Spinal cord (tissue), 10 donors: ENCODE data around the gene COL8A1. TPM values are rescaled to one million over a fixed set of nuclear protein-coding genes. Genes with fewer than 3 reads are reported as not detected.
A peak's percentile ranks its signal among the peaks of the same experiment; 100 is the strongest.

Experiments
- DNase-seq, 6 donors: peaks; one replicate each; pipeline versions ENCODE4 v3.0.0 to v3.0.0-alpha.2; 2013 to 2015; ENCODE audit warnings: low spot score in 6 of 6, low read depth in 4 of 6
- H3K27ac ChIP-seq: one replicate; pipeline ENCODE4 v1.5.1; 2013; ENCODE audit warnings: low read depth, low read length, control low read depth
- H3K27me3 ChIP-seq: one replicate; pipeline ENCODE4 v1.6.1; 2013; ENCODE audit warnings: low read length; ENCODE audit not compliant: control insufficient read depth, insufficient read depth
- H3K36me3 ChIP-seq: one replicate; pipeline ENCODE4 v1.6.1; 2013; ENCODE audit warnings: low read length; ENCODE audit not compliant: control insufficient read depth, insufficient read depth
- H3K4me1 ChIP-seq: one replicate; pipeline ENCODE4 v1.6.1; 2013; ENCODE audit warnings: low read length; ENCODE audit not compliant: control insufficient read depth, insufficient read depth
- H3K4me3 ChIP-seq: one replicate; pipeline ENCODE4 v1.5.1; 2013; ENCODE audit warnings: low read depth, low read length, control low read depth
- H3K9me3 ChIP-seq: one replicate; pipeline ENCODE4 v1.6.1; 2013; ENCODE audit warnings: low read length; ENCODE audit not compliant: control insufficient read depth, insufficient read depth
- WGBS: methylation state at CpG from one replicate; pipeline ENCODE4 v1.1.5; 2013; ENCODE audit warnings: missing lambda C conversion rate; ENCODE audit not compliant: insufficient coverage; 5-methylcytosine and 5-hydroxymethylcytosine counted together
- polyA plus RNA-seq, 2 donors: library from polyadenylated mRNA; unstranded; fragments of 120-200 nt; gene quantifications; one replicate each; pipeline ENCODE4 v1.2.1, GENCODE V29; 2013; ENCODE audit not compliant: insufficient read length in 2 of 2
- total RNA-seq, 2 donors: library from RNA; depleted of rRNA in 1 of 2; stranded (reverse); fragments of 120-200 nt in 1 of 2; fragments of >200 nt in 1 of 2; gene quantifications; one replicate each; pipeline versions ENCODE4 v1.2.3 to v1.2.4, GENCODE V29; 2013 to 2014
- donor health status: healthy.

The COL8A1 gene
- total and polyA plus RNA-seq, 4 donors = 3.4 to 200 (median 110) TPM

GRCh38 chr3:99711351-99711750, 73.0 kb downstream of the COL8A1 start:
- no peaks in the 10 kb centered on the region for H3K9me3 ChIP-seq
- H3K4me3 ChIP-seq = no peak overlapping the region
- WGBS = 42% methylated on average over 2 of the region's 4 CpGs
- no peak for DNase-seq
- H3K27me3 ChIP-seq = no peaks in the 10 kb centered on the region
- H3K4me1 ChIP-seq = no peaks in the 10 kb centered on the region
- H3K36me3 ChIP-seq = no peaks in the 10 kb centered on the region
- no peak overlapping the region for H3K27ac ChIP-seq

- WGBS = 37% methylated on average over 3 of the region's 5 CpGs
- no peaks in the 10 kb centered on the region for H3K36me3 ChIP-seq
- no peaks in the 10 kb centered on the region for H3K9me3 ChIP-seq
- DNase-seq = peak in 1 of 6 donors; percentile 17
- H3K4me1 ChIP-seq = no peaks in the 10 kb centered on the region
- no peak overlapping the region for H3K4me3 ChIP-seq
- no peak overlapping the region for H3K27ac ChIP-seq
- H3K27me3 ChIP-seq = no peaks in the 10 kb centered on the region
These were observed 74.0 kb downstream of the COL8A1 start for GRCh38 chr3:99712291-99712954.

GRCh38 chr3:99713440-99713839, 75.0 kb downstream of the COL8A1 start:
- no peaks in the 10 kb centered on the region for H3K27me3 ChIP-seq
- no peak overlapping the region for H3K4me3 ChIP-seq
- no peaks in the 10 kb centered on the region for H3K36me3 ChIP-seq
- WGBS = 74% methylated on average over 2 of the region's 5 CpGs
- H3K27ac ChIP-seq = no peak overlapping the region
- no peaks in the 10 kb centered on the region for H3K4me1 ChIP-seq
- no peak for DNase-seq
- no peaks in the 10 kb centered on the region for H3K9me3 ChIP-seq

GRCh38 chr3:99714146-99714545, 75.8 kb downstream of the COL8A1 start:
- no CpG with 5 or more reads among the region's 1 CpG for WGBS
- peak in 1 of 6 donors; percentile 23 for DNase-seq
- Histone ChIP-seq H3K4me3 (no peak overlapping the region), H3K9me3 (no peaks in the 10 kb centered on the region), H3K4me1 (no peaks in the 10 kb centered on the region), H3K27me3 (no peaks in the 10 kb centered on the region), H3K27ac (no peak overlapping the region), H3K36me3 (no peaks in the 10 kb centered on the region)

- no peaks in the 10 kb centered on the region for H3K27me3 ChIP-seq
- H3K36me3 ChIP-seq = no peaks in the 10 kb centered on the region
- H3K4me3 ChIP-seq = no peak overlapping the region
- no peak for DNase-seq
- H3K9me3 ChIP-seq = no peaks in the 10 kb centered on the region
- no peaks in the 10 kb centered on the region for H3K4me1 ChIP-seq
- WGBS = no CpG with 5 or more reads among the region's 2 CpGs
- no peak overlapping the region for H3K27ac ChIP-seq
These were observed 76.2 kb downstream of the COL8A1 start for GRCh38 chr3:99714575-99714974.

GRCh38 chr3:99716463-99716995, 78.1 kb downstream of the COL8A1 start:
- H3K9me3 ChIP-seq = no peaks in the 10 kb centered on the region
- H3K4me3 ChIP-seq = no peak overlapping the region
- WGBS = 51% methylated on average over 2 of the region's 3 CpGs
- H3K4me1 ChIP-seq = peaks cover 3% of the 10 kb centered on the region
- no peaks in the 10 kb centered on the region for H3K36me3 ChIP-seq
- no peaks in the 10 kb centered on the region for H3K27me3 ChIP-seq
- H3K27ac ChIP-seq = no peak overlapping the region
- no peak for DNase-seq

- Histone ChIP-seq H3K36me3 (no peaks in the 10 kb centered on the region), H3K4me3 (no peak overlapping the region), H3K4me1 (peaks cover 3% of the 10 kb centered on the region), H3K27me3 (no peaks in the 10 kb centered on the region), H3K27ac (no peak overlapping the region), H3K9me3 (no peaks in the 10 kb centered on the region)
- WGBS = 40% methylated on average over 2 of the region's 8 CpGs
- DNase-seq = peak in 2 of 6 donors; percentile 18 to 41
These were observed 82.7 kb downstream of the COL8A1 start for GRCh38 chr3:99720985-99721632.

GRCh38 chr3:99721633-99722007, 83.2 kb downstream of the COL8A1 start:
- Histone ChIP-seq H3K4me1 (peaks cover 3% of the 10 kb centered on the region), H3K27ac (no peak overlapping the region), H3K27me3 (no peaks in the 10 kb centered on the region), H3K36me3 (no peaks in the 10 kb centered on the region), H3K4me3 (no peak overlapping the region), H3K9me3 (no peaks in the 10 kb centered on the region)
- 15% methylated on average over 2 of the region's 2 CpGs for WGBS
- DNase-seq = peak in 1 of 6 donors; percentile 14

GRCh38 chr3:99724276-99724675, 85.9 kb downstream of the COL8A1 start:
- Histone ChIP-seq H3K4me1 (peaks cover 3% of the 10 kb centered on the region), H3K27me3 (no peaks in the 10 kb centered on the region), H3K9me3 (no peaks in the 10 kb centered on the region), H3K27ac (no peak overlapping the region), H3K4me3 (no peak overlapping the region), H3K36me3 (no peaks in the 10 kb centered on the region)
- DNase-seq = no peak
- 75% methylated on average over 1 of the region's 1 CpG for WGBS

GRCh38 chr3:99730870-99731269, 92.5 kb downstream of the COL8A1 start:
- Histone ChIP-seq H3K4me3 (no peak overlapping the region), H3K9me3 (no peaks in the 10 kb centered on the region), H3K36me3 (no peaks in the 10 kb centered on the region), H3K27ac (no peak overlapping the region), H3K27me3 (no peaks in the 10 kb centered on the region), H3K4me1 (no peaks in the 10 kb centered on the region)
- WGBS = no CpG with 5 or more reads among the region's 2 CpGs
- no peak for DNase-seq
